ENCODE measurements around the gene TMEM208. TPM values are rescaled to one million over a fixed set of nuclear protein-coding genes. Genes with fewer than 3 reads are reported as not detected.

The TMEM208 gene
- polyA plus RNA-seq, 1 of the 3 experiments (the other 2 are of a cell fraction): 98.2 TPM

GRCh38 chr16:67242138-67242730, 15.3 kb downstream of the TMEM208 start:
- Histone ChIP-seq H4K20me1 (ENCODE audit: insufficient read depth) (no peaks in the 10 kb centered on the region), H3K27ac (ENCODE audit: low read depth in 2 of 2, low read length in 1 of 2) (peak overlapping the region in 1 of 2 experiments; percentile 96; a peak in 2 of 4 replicates), H3F3A (replicated peaks; ENCODE audit: insufficient read depth) (peaks cover 53% of the 10 kb centered on the region), H3K9me3 (no peaks in the 10 kb centered on the region), H3K9ac (peak overlapping the region; percentile 67), H3K79me2 (ENCODE audit: insufficient read depth) (peaks cover 73% of the 10 kb centered on the region), H3K4me3 (ENCODE audit: low read depth in 2 of 2, low read length in 1 of 2) (no peak overlapping the region), H3K36me3 (replicated peaks in 1 of 2; ENCODE audit: control insufficient read depth in 1 of 2, insufficient read depth in 2 of 2, low read length in 1 of 2) (peaks cover 19 to 23% of the 10 kb centered on the region in 2 experiments), H3K4me2 (peak overlapping the region; percentile 59), H2AFZ (ENCODE audit: low read depth) (no peak overlapping the region), H3K27me3 (ENCODE audit: insufficient read depth) (no peaks in the 10 kb centered on the region), H3K9me2 (no peaks in the 10 kb centered on the region), H3K4me1 (ENCODE audit: control insufficient read depth in 1 of 2, insufficient read depth in 2 of 2, low read depth in 1 of 2, low read length in 1 of 2) (peaks cover 33 to 54% of the 10 kb centered on the region in 2 experiments; a peak in 3 of 4 replicates)
- WGBS (ENCODE audit: low lambda C conversion rate): 89% methylated on average over 3 of the region's 4 CpGs
- ChIA-PET CTCF (no interaction called here), POLR2A (no interaction called here)
- TF ChIP-seq TAF1 (IDR thresholded peaks at IDR 0.05; ENCODE audit: borderline replicate concordance, low read depth, low read length) (no peak), EZH2phosphoT487 (IDR thresholded peaks at IDR 0.05; ENCODE audit: borderline replicate concordance, low read depth) (no peak), ELF1 (IDR thresholded peaks at IDR 0.05) (no peak), GATA2 (CRISPR knock-in tag; IDR thresholded peaks at IDR 0.05) (no peak), TEAD4 (IDR thresholded peaks at IDR 0.05; ENCODE audit: borderline replicate concordance, insufficient read depth) (no peak), SIN3A (IDR thresholded peaks at IDR 0.05; ENCODE audit: borderline replicate concordance, low read depth, low read length) (no peak), CTCF (IDR thresholded peaks at IDR 0.05) (no peak), USF1 (IDR thresholded peaks at IDR 0.05; ENCODE audit: borderline replicate concordance, low read depth) (no peak), YY1 (IDR thresholded peaks at IDR 0.05; ENCODE audit: low read depth) (no peak), FOXJ3 (CRISPR knock-in tag; IDR thresholded peaks at IDR 0.05) (no peak), POLR2AphosphoS5 (IDR thresholded peaks at IDR 0.05; ENCODE audit: low read depth, low read length) (no peak), PBX3 (IDR thresholded peaks at IDR 0.05) (no peak), MAX (IDR thresholded peaks at IDR 0.05; ENCODE audit: low read depth) (no peak)
- DNase-seq: no peak

All from SK-N-SH (cell line).